Lower lobe of right lung (tissue), 2 donors: ENCODE results near the gene PACS2. TPM values are rescaled to one million over a fixed set of nuclear protein-coding genes. Genes with fewer than 3 reads are reported as not detected.

Experiments used
- ATAC-seq, 2 donors: fragments of 200-7000 bp; cut with Tn5 transposase; one replicate each; pipeline ENCODE4 v1.9.1; 2020 to 2022; ENCODE audit warnings: mild to moderate bottlenecking in 2 of 2, moderate library complexity in 2 of 2
- DNase-seq: peaks from one replicate; pipeline ENCODE4 v3.0.0-alpha.2; 2020
- H3K27ac ChIP-seq: fragments of 200-600 bp; one replicate; pipeline ENCODE4 v1.8.0; 2022
- H3K27me3 ChIP-seq: fragments of 200-600 bp; one replicate; pipeline ENCODE4 v1.8.0; 2022; ENCODE audit warnings: low read depth
- H3K36me3 ChIP-seq: fragments of 200-600 bp; one replicate; pipeline ENCODE4 v1.8.0; 2022; ENCODE audit warnings: mild to moderate bottlenecking
- H3K4me1 ChIP-seq: fragments of 200-600 bp; one replicate; pipeline ENCODE4 v1.8.0; 2022
- H3K4me3 ChIP-seq: fragments of 200-600 bp; one replicate; pipeline ENCODE4 v1.8.0; 2022; ENCODE audit warnings: mild to moderate bottlenecking
- H3K9me3 ChIP-seq: fragments of 200-600 bp; one replicate; pipeline ENCODE4 v1.8.0; 2022
- CTCF ChIP-seq: fragments of 200-600 bp; IDR thresholded peaks from one replicate; pipeline ENCODE4 v1.8.0; 2022; ENCODE audit warnings: antibody characterized with exemption, mild to moderate bottlenecking
- intact Hi-C: fragments of 100-400 bp; cut with DNase I; formaldehyde crosslinking; loops from one replicate; pipeline ENCODE4 v1.11.0; 2022
- total RNA-seq: library from RNA; stranded (reverse); fragmentation: NEBNext Ultra II Directional; extraction: Animal tissue kit (Norgen Biotek cat#: 25700); gene quantifications from one replicate; pipeline ENCODE4 v1.2.1, GENCODE V29; 2021
- donor health status: DM: no; HTN: yes; CAD: no; lungs with severe emphysema.

PACS2 gene
- total RNA-seq, 1 donor from 2014 or later: 79.7 TPM

GRCh38 chr14:105385698-105386365 lies 71.3 kb downstream of the PACS2 start:
- DNase-seq: no peak

GRCh38 chr14:105386581-105387529 lies 72.3 kb downstream of the PACS2 start:
- no peak for DNase-seq
- peaks cover 20% of the 10 kb centered on the region for H3K4me1 ChIP-seq
- H3K9me3 ChIP-seq: no peaks in the 10 kb centered on the region
- H3K36me3 ChIP-seq: peaks cover 60% of the 10 kb centered on the region
- intact Hi-C loops: no loop called here
- no peak overlapping the region for H3K4me3 ChIP-seq
- H3K27ac ChIP-seq: no peak overlapping the region
- ATAC-seq: no peak
- H3K27me3 ChIP-seq: no peaks in the 10 kb centered on the region
- TF ChIP-seq CTCF: no peak

More at GRCh38 chr14:105385698-105386365, 71.3 kb downstream of the PACS2 start:
- Histone ChIP-seq H3K4me3 (no peak overlapping the region), H3K36me3 (peaks cover 66% of the 10 kb centered on the region), H3K27ac (no peak overlapping the region), H3K4me1 (peaks cover 20% of the 10 kb centered on the region), H3K27me3 (no peaks in the 10 kb centered on the region), H3K9me3 (no peaks in the 10 kb centered on the region)
- no peak for TF ChIP-seq CTCF
- intact Hi-C loops: no loop called here
- no peak for ATAC-seq

GRCh38 chr14:105387530-105387922 lies 73.0 kb downstream of the PACS2 start:
- no peaks in the 10 kb centered on the region for H3K9me3 ChIP-seq
- no peak for ATAC-seq
- DNase-seq: no peak
- H3K36me3 ChIP-seq: peaks cover 54% of the 10 kb centered on the region
- TF ChIP-seq CTCF: no peak
- no peak overlapping the region for H3K27ac ChIP-seq
- H3K4me3 ChIP-seq: no peak overlapping the region
- no peaks in the 10 kb centered on the region for H3K27me3 ChIP-seq
- intact Hi-C loops: no loop called here
- peaks cover 20% of the 10 kb centered on the region for H3K4me1 ChIP-seq

- peaks cover 20% of the 10 kb centered on the region for H3K4me1 ChIP-seq
- no peak overlapping the region for H3K4me3 ChIP-seq
- peaks cover 49% of the 10 kb centered on the region for H3K36me3 ChIP-seq
- peak in 1 of 2 donors; percentile 9 for ATAC-seq
- DNase-seq: no peak
- H3K9me3 ChIP-seq: no peaks in the 10 kb centered on the region
- TF ChIP-seq CTCF: no peak
- peak overlapping the region; percentile 60 for H3K27ac ChIP-seq
- no peaks in the 10 kb centered on the region for H3K27me3 ChIP-seq
- intact Hi-C loops: no loop called here
Observed at GRCh38 chr14:105388110-105388951, 73.8 kb downstream of the PACS2 start.

- H3K27ac ChIP-seq: peak overlapping the region; percentile 60
- intact Hi-C loops: no loop called here
Observed at GRCh38 chr14:105388976-105389375, 74.4 kb downstream of the PACS2 start.

More at GRCh38 chr14:105388976-105389375, 74.4 kb downstream of the PACS2 start:
- ATAC-seq (no peak), DNase-seq (no peak)
- Histone ChIP-seq H3K9me3 (no peaks in the 10 kb centered on the region), H3K27me3 (no peaks in the 10 kb centered on the region), H3K4me3 (no peak overlapping the region), H3K36me3 (peaks cover 43% of the 10 kb centered on the region), H3K4me1 (peaks cover 23% of the 10 kb centered on the region)
- TF ChIP-seq CTCF: no peak
